A673 (cell line): Measurements from ENCODE around the gene SMIM24. TPM values are rescaled to one million over a fixed set of nuclear protein-coding genes. Genes with fewer than 3 reads are reported as not detected.

Experiments
- BruUV-seq: library from RNA; stranded (reverse); fragments of 400-500 nt; replicated peaks from 2 replicates; lab custom pipeline; 2021; lab: Mats Ljungman, UMichigan
- CTCF ChIA-PET: fragments of 300-600 bp; sonication (Branson Sonifier 250); formaldehyde crosslinking; loops from one replicate; lab custom pipeline; 2022; ENCODE audit warnings: antibody characterized with exemption; lab: Charles Lee
- POLR2A ChIA-PET: fragments of 300-600 bp; sonication (Branson Sonifier 250); formaldehyde crosslinking; loops from one replicate; lab custom pipeline; 2022; ENCODE audit warnings: antibody characterized with exemption; ENCODE audit not compliant: low non-redundant PET; lab: Charles Lee
- DNase-seq: peaks from one replicate; pipeline ENCODE4 v3.0.0-alpha.2; 2015; ENCODE audit warnings: low spot score
- H3K27ac ChIP-seq: fragments of 200-600 bp; sonication (generic); 2 replicates; pipeline ENCODE4 v1.5.1; 2016; ENCODE audit warnings: mixed run types, low read depth, mild to moderate bottlenecking, mixed read lengths, antibody characterized with exemption, low read length; ENCODE audit not compliant: poor library complexity, severe bottlenecking
- H3K27me3 ChIP-seq: fragments of 200-600 bp; sonication (generic); replicated peaks from 2 replicates; pipeline ENCODE4 v1.6.1; 2017; ENCODE audit warnings: mixed run types, low read depth, mild to moderate bottlenecking, mixed read lengths, antibody characterized with exemption, low read length; ENCODE audit not compliant: insufficient read depth, poor library complexity
- H3K36me3 ChIP-seq: fragments of 200-600 bp; sonication (generic); 2 replicates; pipeline ENCODE4 v1.6.1; 2016; ENCODE audit warnings: mixed run types, mild to moderate bottlenecking, mixed read lengths, antibody characterized with exemption, low read length; ENCODE audit not compliant: insufficient read depth, poor library complexity, severe bottlenecking
- H3K4me1 ChIP-seq: fragments of 200-600 bp; sonication (generic); 2 replicates; pipeline ENCODE4 v1.6.1; 2017; ENCODE audit warnings: mixed run types, mild to moderate bottlenecking, mixed read lengths, antibody characterized with exemption, low read length; ENCODE audit not compliant: insufficient read depth, poor library complexity, severe bottlenecking
- H3K4me3 ChIP-seq: fragments of 200-600 bp; sonication (generic); 2 replicates; pipeline ENCODE4 v1.5.1; 2016; ENCODE audit warnings: low read depth, mixed run types, mild to moderate bottlenecking, mixed read lengths, low read length; ENCODE audit not compliant: poor library complexity, severe bottlenecking
- H3K9me3 ChIP-seq: fragments of 200-600 bp; sonication (generic); 2 replicates; pipeline ENCODE4 v1.6.1; 2016; ENCODE audit warnings: mixed run types, low read depth, mild to moderate bottlenecking, mixed read lengths, antibody characterized with exemption, low read length; ENCODE audit not compliant: poor library complexity, severe bottlenecking
- CTCF ChIP-seq: fragments of 300-800, 200-600 bp; sonication (generic); conservative IDR thresholded peaks from 2 replicates; pipeline ENCODE4 v1.5.1; 2017; ENCODE audit warnings: low read depth, mild to moderate bottlenecking, antibody characterized with exemption, low read length, moderate library complexity, mixed read lengths
- EZH2 ChIP-seq: fragments of 200-600 bp; sonication (generic); IDR thresholded peaks from 2 replicates; pipeline ENCODE4 v1.6.1; 2017; ENCODE audit warnings: borderline replicate concordance, low read depth, mild to moderate bottlenecking, mixed read lengths, antibody characterized with exemption, low read length; ENCODE audit not compliant: poor library complexity, severe bottlenecking
- intact Hi-C: fragments of 100-400 bp; cut with micrococcal nuclease; formaldehyde crosslinking; loops from one replicate; pipeline ENCODE4 v1.10.0; 2022; ENCODE audit not compliant: unreplicated experiment
- total RNA-seq: library from RNA; stranded (reverse); gene quantifications from 2 replicates; pipeline ENCODE4 v1.2.3, GENCODE V29; 2021

The SMIM24 gene
- total RNA-seq, 1 experiment from 2014 or later = not detected

- TF ChIP-seq EZH2 (no peak), CTCF (no peak)
- BruUV-seq = no TSS peak
- ChIA-PET CTCF (no interaction called here), POLR2A (no interaction called here)
- no peak for DNase-seq
- intact Hi-C loops = no loop called here
- H3K27ac ChIP-seq = no peak overlapping the region
- H3K27me3 ChIP-seq = no peaks in the 10 kb centered on the region
- peaks cover 6% of the 10 kb centered on the region for H3K4me1 ChIP-seq
- no peak overlapping the region for H3K4me3 ChIP-seq
- H3K9me3 ChIP-seq = no peaks in the 10 kb centered on the region
- H3K36me3 ChIP-seq = peaks cover 28% of the 10 kb centered on the region
These were observed 36.3 kb downstream of the SMIM24 start for GRCh38 chr19:3443840-3444694.

DNA sequence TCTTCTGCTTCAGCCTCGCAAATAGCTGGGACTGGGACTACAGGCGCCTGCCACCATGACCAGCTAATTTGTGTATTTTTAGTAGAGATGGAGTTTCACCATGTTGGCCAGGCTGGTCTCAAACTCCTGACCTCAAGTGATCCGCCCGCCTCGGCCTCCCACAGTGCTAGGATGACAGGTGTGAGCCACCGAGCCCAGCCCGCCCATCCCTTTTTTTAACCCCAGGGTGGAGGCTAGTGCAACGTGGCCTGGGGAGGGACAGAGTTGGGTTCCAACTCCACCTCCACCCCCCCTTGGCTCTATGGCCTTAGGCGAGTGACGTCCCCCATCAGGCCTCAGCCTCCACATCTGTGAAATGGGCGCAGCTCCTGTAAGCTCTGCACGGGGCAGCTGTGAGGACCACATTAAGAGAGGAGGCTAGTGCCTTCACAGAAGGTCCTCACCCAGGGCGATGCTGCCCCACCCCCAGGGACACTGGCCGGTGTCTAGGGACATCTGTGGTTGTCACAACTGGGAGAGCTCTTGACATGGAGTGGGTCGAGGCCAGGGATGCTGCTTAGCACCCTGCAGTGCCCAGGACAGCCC is 37.7 kb downstream of the SMIM24 start:
- Histone ChIP-seq H3K4me1 (peaks cover 6% of the 10 kb centered on the region), H3K4me3 (no peak overlapping the region), H3K27ac (no peak overlapping the region), H3K27me3 (no peaks in the 10 kb centered on the region), H3K9me3 (no peaks in the 10 kb centered on the region), H3K36me3 (peaks cover 34% of the 10 kb centered on the region)
- no peak for DNase-seq
- TF ChIP-seq CTCF (no peak), EZH2 (no peak)
- intact Hi-C loops = no loop called here
- ChIA-PET CTCF (no interaction called here), POLR2A (interaction anchor here (0.5 to 0.7 kb wide), 2 partner anchors 62 to 67 kb away, joined by 11 to 15 read pairs; no protein-coding TSS in a partner anchor)
- BruUV-seq = no TSS peak

DNA sequence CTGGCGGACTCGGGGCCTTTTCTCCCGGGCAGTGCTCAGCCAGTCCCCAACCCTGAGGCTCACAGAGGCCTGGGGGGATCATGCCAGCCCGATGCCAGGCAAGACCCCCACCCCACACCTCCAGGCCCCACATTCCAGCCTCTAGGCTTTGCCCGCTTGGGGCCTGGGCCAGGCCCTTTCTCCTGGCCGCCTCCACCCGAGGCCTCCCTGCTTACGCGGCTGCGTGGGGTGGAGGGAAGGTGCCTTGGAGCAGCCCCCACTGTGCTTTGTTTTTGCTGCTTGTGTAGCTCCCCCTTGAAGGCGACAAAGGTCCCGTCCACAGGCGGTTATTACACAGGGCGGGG is 38.4 kb downstream of the SMIM24 start:
- Histone ChIP-seq H3K9me3 (no peaks in the 10 kb centered on the region), H3K27ac (peak overlapping the region; percentile 23), H3K36me3 (peaks cover 38% of the 10 kb centered on the region), H3K4me3 (no peak overlapping the region), H3K27me3 (no peaks in the 10 kb centered on the region), H3K4me1 (peaks cover 6% of the 10 kb centered on the region)
- ChIA-PET POLR2A (interaction anchor here (0.7 kb wide), 1 partner anchor 67 kb away, joined by 15 read pairs; no protein-coding TSS in a partner anchor), CTCF (interaction anchor here (1.0 kb wide), 1 partner anchor 104 kb away, joined by 4 read pairs; no protein-coding TSS in a partner anchor)
- DNase-seq = no peak
- BruUV-seq = no TSS peak
- TF ChIP-seq CTCF = no peak
- TF ChIP-seq EZH2 = no peak
- intact Hi-C loops = no loop called here
